GM18517 (cell line): Measurements from ENCODE around the gene NUDT14.

Source experiments
- ATAC-seq: cut with Tn5 transposase; IDR thresholded peaks from one replicate; pipeline ENCODE4 v1.9.1; 2021; ENCODE audit warnings: mild to moderate bottlenecking, moderate library complexity; ENCODE audit not compliant: unreplicated experiment

Gene NUDT14

GRCh38 chr14:105180592-105181548 is at the start of gene NUDT14:
Gene NUDT14 (minus strand): TSS chr14:105181312. CDS start chr14:105181209, 103 bp downstream.
- ATAC-seq, result no peak

GRCh38 chr14:105229099-105229655 is 48.1 kb upstream of the NUDT14 start:
- no peak for ATAC-seq

- ATAC-seq, result no peak
Measured at GRCh38 chr14:105228562-105228961, 47.5 kb upstream of the NUDT14 start.

GRCh38 chr14:105227346-105227745 is 46.2 kb upstream of the NUDT14 start:
- no peak for ATAC-seq

- no peak for ATAC-seq
Measured at GRCh38 chr14:105226198-105226597, 45.1 kb upstream of the NUDT14 start.

GRCh38 chr14:105224845-105225570 is 43.9 kb upstream of the NUDT14 start:
- no peak for ATAC-seq

GRCh38 chr14:105223770-105224544 is 42.8 kb upstream of the NUDT14 start:
- no peak for ATAC-seq

GRCh38 chr14:105223260-105223659 is 42.1 kb upstream of the NUDT14 start:
- ATAC-seq, result no peak

- ATAC-seq, result no peak
Measured at GRCh38 chr14:105221598-105222178, 40.6 kb upstream of the NUDT14 start.

- ATAC-seq, result no peak
Measured at GRCh38 chr14:105220699-105221597, 39.8 kb upstream of the NUDT14 start.

- no peak for ATAC-seq
Measured at GRCh38 chr14:105219753-105220152, 38.6 kb upstream of the NUDT14 start.

- no peak for ATAC-seq
Measured at GRCh38 chr14:105219043-105219612, 38.0 kb upstream of the NUDT14 start.

- ATAC-seq, result no peak
Measured at GRCh38 chr14:105218611-105219010, 37.5 kb upstream of the NUDT14 start.

- ATAC-seq, result no peak
Measured at GRCh38 chr14:105217774-105218173, 36.7 kb upstream of the NUDT14 start.

- no peak for ATAC-seq
Measured at GRCh38 chr14:105216490-105217247, 35.6 kb upstream of the NUDT14 start.

- ATAC-seq, result no peak
Measured at GRCh38 chr14:105215602-105216001, 34.5 kb upstream of the NUDT14 start.

- ATAC-seq, result no peak
Measured at GRCh38 chr14:105214324-105214915, 33.3 kb upstream of the NUDT14 start.

- no peak for ATAC-seq
Measured at GRCh38 chr14:105213361-105213760, 32.2 kb upstream of the NUDT14 start.
